SK-N-SH (cell line): ENCODE results near the gene TMX1. TPM values are rescaled to one million over a fixed set of nuclear protein-coding genes. Genes with fewer than 3 reads are reported as not detected.
A peak's percentile ranks its signal among the peaks of the same experiment; 100 is the strongest.

Experiments
- CTCF ChIA-PET: fragments of 300-600, 350-600 bp; formaldehyde crosslinking; extraction: SDS; loops from one replicate; lab custom pipeline; 2021; lab: Yijun Ruan, JAX
- POLR2A ChIA-PET: fragments of 350-600 bp; sonication (Branson Sonifier 250); formaldehyde crosslinking; extraction: SDS; loops from one replicate; lab custom pipeline; 2020; ENCODE audit warnings: antibody characterized with exemption, inconsistent platforms; lab: Yijun Ruan, JAX
- DNase-seq: peaks from one replicate; pipeline ENCODE4 v3.0.0; 2012
- H2AFZ ChIP-seq: fragments of 200-600 bp; sonication (generic); 2 replicates; pipeline ENCODE4 v1.8.1; 2016; ENCODE audit warnings: antibody characterized with exemption, mild to moderate bottlenecking, low read depth
- H3F3A ChIP-seq: fragments of 200-600 bp; sonication (generic); replicated peaks from 2 replicates; pipeline ENCODE3; 2016; ENCODE audit warnings: antibody characterized with exemption, mild to moderate bottlenecking; ENCODE audit not compliant: insufficient read depth
- H3K27ac ChIP-seq, 2 experiments: fragments of 200-500 bp in 1 of 2; fragments of 200-600 bp in 1 of 2; sonication (Bioruptor generic) in 1 of 2; sonication (generic), shearing (Covaris generic) in 1 of 2; 2 replicates each; pipeline versions ENCODE4 v1.5.1 to v1.6.1; 2014 to 2016; ENCODE audit warnings: low read depth in 2 of 2, inconsistent platforms in 1 of 2, low read length in 1 of 2, mild to moderate bottlenecking in 1 of 2, mixed read lengths in 1 of 2
- H3K27me3 ChIP-seq: fragments of 200-600 bp; sonication (generic), shearing (Covaris generic); 2 replicates; pipeline ENCODE4 v1.6.1; 2016; ENCODE audit warnings: mixed run types; ENCODE audit not compliant: insufficient read depth
- H3K36me3 ChIP-seq, 2 experiments: fragments of 200-500 bp in 1 of 2; fragments of 200-600 bp in 1 of 2; sonication (Bioruptor generic) in 1 of 2; sonication (generic) in 1 of 2; replicated peaks in 1 of 2; 2 replicates each; pipeline versions ENCODE3 to v1.5.1; 2014 to 2016; ENCODE audit warnings: low read length in 1 of 2, mild to moderate bottlenecking in 1 of 2; ENCODE audit not compliant: insufficient read depth in 2 of 2, control insufficient read depth in 1 of 2
- H3K4me1 ChIP-seq, 2 experiments: fragments of 200-500 bp in 1 of 2; fragments of 200-600 bp in 1 of 2; sonication (Bioruptor generic) in 1 of 2; sonication (generic), shearing (Covaris generic) in 1 of 2; 2 replicates each; pipeline versions ENCODE4 v1.5.1 to v1.6.1; 2014 to 2016; ENCODE audit warnings: low read depth in 1 of 2, low read length in 1 of 2, mixed run types in 1 of 2; ENCODE audit not compliant: insufficient read depth in 2 of 2, control insufficient read depth in 1 of 2
- H3K4me2 ChIP-seq: fragments of 200-600 bp; sonication (generic), shearing (Covaris generic); 2 replicates; pipeline ENCODE4 v1.6.1; 2017; ENCODE audit warnings: mixed run types
- H3K4me3 ChIP-seq, 2 experiments: fragments of 200-500 bp in 1 of 2; fragments of 200-600 bp in 1 of 2; sonication (Bioruptor generic) in 1 of 2; sonication (generic), shearing (Covaris generic) in 1 of 2; 2 replicates each; pipeline versions ENCODE4 v1.5.1 to v1.8.1; 2014 to 2016; ENCODE audit warnings: low read depth in 2 of 2, inconsistent platforms in 1 of 2, low read length in 1 of 2, mild to moderate bottlenecking in 1 of 2, mixed read lengths in 1 of 2, moderate library complexity in 1 of 2
- H3K79me2 ChIP-seq: fragments of 200-600 bp; sonication (generic); 2 replicates; pipeline ENCODE4 v1.8.1; 2017; ENCODE audit warnings: mild to moderate bottlenecking; ENCODE audit not compliant: insufficient read depth
- H3K9ac ChIP-seq: fragments of 200-600 bp; sonication (generic); 2 replicates; pipeline ENCODE4 v1.6.1; 2017; ENCODE audit warnings: mixed run types
- H3K9me2 ChIP-seq: fragments of 200-600 bp; sonication (generic); 2 replicates; pipeline ENCODE4 v1.6.1; 2017; ENCODE audit warnings: mixed run types
- H3K9me3 ChIP-seq: fragments of 200-600 bp; sonication (generic); 2 replicates; pipeline ENCODE4 v1.6.1; 2017; ENCODE audit warnings: mixed run types, mild to moderate bottlenecking, moderate library complexity
- H4K20me1 ChIP-seq: fragments of 200-600 bp; sonication (generic); 2 replicates; pipeline ENCODE4 v1.6.1; 2017; ENCODE audit warnings: mild to moderate bottlenecking, mixed run types; ENCODE audit not compliant: insufficient read depth
- CTCF ChIP-seq: fragments of 200-600 bp; sonication (generic); IDR thresholded peaks from 2 replicates; pipeline ENCODE4 v1.6.1; 2017; ENCODE audit warnings: antibody characterized with exemption, mild to moderate bottlenecking, moderate library complexity
- EP300 ChIP-seq, 2 experiments: IDR thresholded peaks; 2 replicates each; pipeline versions ENCODE4 v1.4.0 to v1.6.1; 2012; ENCODE audit warnings: borderline replicate concordance in 1 of 2, low read depth in 1 of 2, low read length in 1 of 2
- EZH2phosphoT487 ChIP-seq: fragments of 200-600 bp; sonication (generic); IDR thresholded peaks from 2 replicates; pipeline ENCODE4 v1.6.1; 2017; ENCODE audit warnings: low read depth, mixed run types, mild to moderate bottlenecking, antibody characterized with exemption, moderate library complexity, borderline replicate concordance
- FOXJ3 ChIP-seq: sonication (generic); formaldehyde crosslinking; IDR thresholded peaks from 2 replicates; pipeline ENCODE4 v1.5.1; 2020; ENCODE audit warnings: mild to moderate bottlenecking, missing genetic modification reagents
- FOXM1 ChIP-seq: IDR thresholded peaks from 2 replicates; pipeline ENCODE4 v1.4.0; 2012; ENCODE audit warnings: low read depth, mild to moderate bottlenecking
- GABPA ChIP-seq: IDR thresholded peaks from 2 replicates; pipeline ENCODE4 v1.4.0; 2012; ENCODE audit warnings: low read depth, mild to moderate bottlenecking
- IRF3 ChIP-seq: fragments of 150-350 bp; IDR thresholded peaks from 2 replicates; pipeline ENCODE4 v1.6.1; 2016; ENCODE audit warnings: mild to moderate bottlenecking, low read depth, low read length
- JUND ChIP-seq: IDR thresholded peaks from 2 replicates; pipeline ENCODE4 v1.4.0; 2012
- NRF1 ChIP-seq: IDR thresholded peaks from 2 replicates; pipeline ENCODE4 v1.6.1; 2012; ENCODE audit warnings: low read depth, mild to moderate bottlenecking, low read length
- PBX3 ChIP-seq: IDR thresholded peaks from 2 replicates; pipeline ENCODE4; 2012
- RXRA ChIP-seq: IDR thresholded peaks from 2 replicates; pipeline ENCODE4 v1.4.0; 2012; ENCODE audit warnings: low read depth, mild to moderate bottlenecking, borderline replicate concordance
- SIN3A ChIP-seq: IDR thresholded peaks from 2 replicates; pipeline ENCODE4 v1.6.1; 2012; ENCODE audit warnings: low read depth, mild to moderate bottlenecking, low read length, moderate library complexity, borderline replicate concordance
- SMC3 ChIP-seq: IDR thresholded peaks from 2 replicates; pipeline ENCODE4 v1.6.1; 2012; ENCODE audit warnings: low read depth, low read length, improper control_type of control experiment
- TAF1 ChIP-seq: IDR thresholded peaks from 2 replicates; pipeline ENCODE4 v1.6.1; 2012; ENCODE audit warnings: low read depth, mild to moderate bottlenecking, low read length, moderate library complexity, borderline replicate concordance
- TCF12 ChIP-seq: IDR thresholded peaks from 2 replicates; pipeline ENCODE4 v1.4.0; 2012
- TEAD4 ChIP-seq: IDR thresholded peaks from 2 replicates; pipeline ENCODE4 v1.4.0; 2012; ENCODE audit warnings: mild to moderate bottlenecking, borderline replicate concordance; ENCODE audit not compliant: insufficient read depth
- YY1 ChIP-seq: IDR thresholded peaks from 2 replicates; pipeline ENCODE4 v1.4.0; 2012; ENCODE audit warnings: low read depth, mild to moderate bottlenecking
- ZBTB33 ChIP-seq: IDR thresholded peaks from 2 replicates; pipeline ENCODE4 v1.4.0; 2012; ENCODE audit warnings: low read depth, borderline replicate concordance
- WGBS: methylation state at CpG from one replicate; pipeline ENCODE4 v1.1.6; 2017; ENCODE audit warnings: low lambda C conversion rate; 5-methylcytosine and 5-hydroxymethylcytosine counted together
- polyA plus RNA-seq, 3 experiments: library from polyadenylated mRNA; depleted of rRNA; stranded (reverse); fragments of >200 nt; gene quantifications; 2 replicates each; pipeline ENCODE4 v1.2.3, GENCODE V29; 2012
- TF ChIP-seq, protein P1 (sequence below): fragments of 150-350 bp; IDR thresholded peaks from 2 replicates; pipeline ENCODE4 v1.6.1; 2017; ENCODE audit warnings: antibody characterized with exemption, low read length, low read depth, borderline replicate concordance
- TF ChIP-seq, protein P2 (sequence below): IDR thresholded peaks from 2 replicates; pipeline ENCODE4 v1.4.0; 2012; ENCODE audit warnings: low read depth
- TF ChIP-seq, protein P3 (sequence below): IDR thresholded peaks from 2 replicates; pipeline ENCODE4 v1.4.0; 2012; ENCODE audit warnings: low read depth, borderline replicate concordance

TMX1 gene
- polyA plus RNA-seq, 1 of the 3 experiments (the other 2 are of a cell fraction): 16.1 TPM

- TF ChIP-seq NRF1: peak; percentile 97
- no peak for TF ChIP-seq RXRA
- peak; percentile 86 for TF ChIP-seq YY1
Observed at GRCh38 chr14:51239813-51240803, at the start of gene TMX1 (continued).

- ChIA-PET CTCF (interaction anchor here (0.9 kb wide), 1 partner anchor 108 kb away, joined by 4 read pairs; no protein-coding TSS in a partner anchor), POLR2A (no interaction called here)
- Histone ChIP-seq H3K9me3 (no peaks in the 10 kb centered on the region), H3K79me2 (no peaks in the 10 kb centered on the region), H3K9me2 (no peaks in the 10 kb centered on the region; the same call in 1 of the 2 replicates), H4K20me1 (no peaks in the 10 kb centered on the region), H3F3A (no peaks in the 10 kb centered on the region), H2AFZ (no peak overlapping the region), H3K36me3 (no peaks in the 10 kb centered on the region), H3K9ac (no peak overlapping the region), H3K4me3 (no peak overlapping the region), H3K4me2 (no peak overlapping the region), H3K4me1 (peaks cover 0 to 8% of the 10 kb centered on the region in 2 experiments; a peak in 1 of 4 replicates), H3K27me3 (0 out of 2 replicates have a peak, but pooled peaks cover 8% of the 10 kb centered on the region), H3K27ac (no peak overlapping the region)
- no peak for DNase-seq
- WGBS: 82% methylated on average over 2 of the region's 2 CpGs
- TF ChIP-seq EZH2phosphoT487 (no peak), IRF3 (no peak), GABPA (no peak), ZBTB33 (no peak), PBX3 (no peak), EP300 (IDR thresholded peaks at IDR 0.05; ENCODE audit: borderline replicate concordance in 1 of 2, low read depth in 1 of 2, low read length in 1 of 2) (no peak), TAF1 (no peak), SMC3 (no peak), CTCF (no peak), SIN3A (no peak), FOXM1 (no peak), JUND (no peak), TEAD4 (no peak), RXRA (no peak), TCF12 (no peak), FOXJ3 (CRISPR knock-in tag) (no peak)
- TF ChIP-seq, protein P1, sequence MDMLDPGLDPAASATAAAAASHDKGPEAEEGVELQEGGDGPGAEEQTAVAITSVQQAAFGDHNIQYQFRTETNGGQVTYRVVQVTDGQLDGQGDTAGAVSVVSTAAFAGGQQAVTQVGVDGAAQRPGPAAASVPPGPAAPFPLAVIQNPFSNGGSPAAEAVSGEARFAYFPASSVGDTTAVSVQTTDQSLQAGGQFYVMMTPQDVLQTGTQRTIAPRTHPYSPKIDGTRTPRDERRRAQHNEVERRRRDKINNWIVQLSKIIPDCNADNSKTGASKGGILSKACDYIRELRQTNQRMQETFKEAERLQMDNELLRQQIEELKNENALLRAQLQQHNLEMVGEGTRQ: no peak
- TF ChIP-seq, protein P2, sequence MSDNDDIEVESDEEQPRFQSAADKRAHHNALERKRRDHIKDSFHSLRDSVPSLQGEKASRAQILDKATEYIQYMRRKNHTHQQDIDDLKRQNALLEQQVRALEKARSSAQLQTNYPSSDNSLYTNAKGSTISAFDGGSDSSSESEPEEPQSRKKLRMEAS: no peak
- TF ChIP-seq, protein P3, sequence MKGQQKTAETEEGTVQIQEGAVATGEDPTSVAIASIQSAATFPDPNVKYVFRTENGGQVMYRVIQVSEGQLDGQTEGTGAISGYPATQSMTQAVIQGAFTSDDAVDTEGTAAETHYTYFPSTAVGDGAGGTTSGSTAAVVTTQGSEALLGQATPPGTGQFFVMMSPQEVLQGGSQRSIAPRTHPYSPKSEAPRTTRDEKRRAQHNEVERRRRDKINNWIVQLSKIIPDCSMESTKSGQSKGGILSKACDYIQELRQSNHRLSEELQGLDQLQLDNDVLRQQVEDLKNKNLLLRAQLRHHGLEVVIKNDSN: no peak
Observed at GRCh38 chr14:51201890-51202289, 38.2 kb upstream of the TMX1 start.
